Measurements from ENCODE around the gene INTS11. TPM values are rescaled to one million over a fixed set of nuclear protein-coding genes. Genes with fewer than 3 reads are reported as not detected.
A peak's percentile ranks its signal among the peaks of the same experiment; 100 is the strongest.

Gene INTS11
- total and polyA plus RNA-seq, 2 of the 13 experiments (the other 11 are each of a cell fraction or from before 2014, with no cell fraction given): 52.8 to 94.8 TPM

DNA sequence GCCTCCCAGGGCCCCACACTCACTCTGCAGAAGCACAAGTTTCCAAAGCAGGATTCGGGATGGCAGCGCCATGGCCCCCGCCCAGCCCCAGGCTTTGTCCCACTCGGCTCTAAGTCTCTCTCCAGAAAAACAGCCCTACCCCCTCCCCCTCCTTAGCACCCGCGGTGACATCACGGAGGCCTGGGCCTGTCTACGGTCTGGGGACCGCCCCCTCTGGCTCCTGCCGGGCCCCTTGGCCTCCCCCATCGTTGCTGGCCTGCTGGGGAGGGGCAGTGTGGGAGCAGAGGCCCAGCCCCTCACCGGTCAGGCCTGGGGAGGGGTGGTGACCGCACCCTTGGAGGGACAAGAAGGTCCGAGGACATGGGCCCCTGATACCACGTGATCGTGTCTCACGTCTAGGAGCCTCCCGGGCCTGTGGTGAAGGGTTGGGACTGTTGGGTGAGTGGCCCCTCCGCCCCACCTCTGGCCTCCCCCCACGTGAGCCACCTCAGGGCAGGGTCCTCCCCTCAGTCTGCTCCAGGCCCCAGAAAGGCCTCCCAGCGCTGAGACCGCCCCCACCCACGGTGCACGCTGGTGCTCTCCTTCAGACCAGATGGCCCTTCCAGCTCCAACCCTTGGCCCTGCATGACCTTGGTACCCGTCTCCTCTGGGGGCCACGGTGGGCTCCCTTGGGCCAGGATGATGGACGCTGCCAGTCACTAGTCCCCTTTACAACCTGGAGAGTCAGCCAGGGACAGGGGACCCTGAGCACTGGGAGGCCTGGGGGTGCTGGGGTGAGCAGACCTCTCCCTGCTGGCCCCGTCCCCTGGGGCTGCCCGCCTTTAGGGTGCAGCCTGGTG, 34.2 kb upstream of the INTS11 start, which contains the start of gene MXRA8 (continued):
- TF ChIP-seq HDAC1 (CRISPR knock-in tag; IDR thresholded peaks at IDR 0.05) (peak; percentile 70), PAF1 (CRISPR knock-in tag; IDR thresholded peaks at IDR 0.05) (no peak), ZNF740 (CRISPR knock-in tag; IDR thresholded peaks at IDR 0.05) (peak; percentile 59; the same call in 1 of the 2 replicates), NCOA2 (CRISPR knock-in tag; IDR thresholded peaks at IDR 0.05) (peak; percentile 10; the same call in 1 of the 2 replicates), DRAP1 (CRISPR knock-in tag; IDR thresholded peaks at IDR 0.05) (peak; percentile 60), NR0B2 (CRISPR knock-in tag; IDR thresholded peaks at IDR 0.05) (peak; percentile 84), NR2F2 (IDR thresholded peaks at IDR 0.05; ENCODE audit: borderline replicate concordance, low read depth) (peak; percentile 22; the same call in 1 of the 2 replicates), PCBP1 (IDR thresholded peaks at IDR 0.05; ENCODE audit: borderline replicate concordance, low read depth, low read length) (0 out of 2 replicates have a peak, but pooled peaks have one; percentile 40), ZBTB42 (CRISPR knock-in tag; IDR thresholded peaks at IDR 0.05) (0 out of 2 replicates have a peak, but pooled peaks have one; percentile 53), SRY (CRISPR knock-in tag; IDR thresholded peaks at IDR 0.05) (0 out of 2 replicates have a peak, but pooled peaks have one; percentile 14), AKNA (CRISPR knock-in tag; IDR thresholded peaks at IDR 0.05; ENCODE audit: borderline replicate concordance) (no peak), ZNF7 (CRISPR knock-in tag; IDR thresholded peaks at IDR 0.05) (no peak), ZNF652 (CRISPR knock-in tag; IDR thresholded peaks at IDR 0.05; ENCODE audit: borderline replicate concordance, low read depth) (no peak), KDM5B (CRISPR knock-in tag; IDR thresholded peaks at IDR 0.05; ENCODE audit: borderline replicate concordance) (0 out of 2 replicates have a peak, but pooled peaks have one; percentile 12)
- TF ChIP-seq, protein P1, sequence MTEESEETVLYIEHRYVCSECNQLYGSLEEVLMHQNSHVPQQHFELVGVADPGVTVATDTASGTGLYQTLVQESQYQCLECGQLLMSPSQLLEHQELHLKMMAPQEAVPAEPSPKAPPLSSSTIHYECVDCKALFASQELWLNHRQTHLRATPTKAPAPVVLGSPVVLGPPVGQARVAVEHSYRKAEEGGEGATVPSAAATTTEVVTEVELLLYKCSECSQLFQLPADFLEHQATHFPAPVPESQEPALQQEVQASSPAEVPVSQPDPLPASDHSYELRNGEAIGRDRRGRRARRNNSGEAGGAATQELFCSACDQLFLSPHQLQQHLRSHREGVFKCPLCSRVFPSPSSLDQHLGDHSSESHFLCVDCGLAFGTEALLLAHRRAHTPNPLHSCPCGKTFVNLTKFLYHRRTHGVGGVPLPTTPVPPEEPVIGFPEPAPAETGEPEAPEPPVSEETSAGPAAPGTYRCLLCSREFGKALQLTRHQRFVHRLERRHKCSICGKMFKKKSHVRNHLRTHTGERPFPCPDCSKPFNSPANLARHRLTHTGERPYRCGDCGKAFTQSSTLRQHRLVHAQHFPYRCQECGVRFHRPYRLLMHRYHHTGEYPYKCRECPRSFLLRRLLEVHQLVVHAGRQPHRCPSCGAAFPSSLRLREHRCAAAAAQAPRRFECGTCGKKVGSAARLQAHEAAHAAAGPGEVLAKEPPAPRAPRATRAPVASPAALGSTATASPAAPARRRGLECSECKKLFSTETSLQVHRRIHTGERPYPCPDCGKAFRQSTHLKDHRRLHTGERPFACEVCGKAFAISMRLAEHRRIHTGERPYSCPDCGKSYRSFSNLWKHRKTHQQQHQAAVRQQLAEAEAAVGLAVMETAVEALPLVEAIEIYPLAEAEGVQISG (CRISPR knock-in tag; IDR thresholded peaks at IDR 0.05): peak; percentile 61; the same call in 1 of the 2 replicates
- TF ChIP-seq, protein P2, sequence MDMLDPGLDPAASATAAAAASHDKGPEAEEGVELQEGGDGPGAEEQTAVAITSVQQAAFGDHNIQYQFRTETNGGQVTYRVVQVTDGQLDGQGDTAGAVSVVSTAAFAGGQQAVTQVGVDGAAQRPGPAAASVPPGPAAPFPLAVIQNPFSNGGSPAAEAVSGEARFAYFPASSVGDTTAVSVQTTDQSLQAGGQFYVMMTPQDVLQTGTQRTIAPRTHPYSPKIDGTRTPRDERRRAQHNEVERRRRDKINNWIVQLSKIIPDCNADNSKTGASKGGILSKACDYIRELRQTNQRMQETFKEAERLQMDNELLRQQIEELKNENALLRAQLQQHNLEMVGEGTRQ (IDR thresholded peaks at IDR 0.05; ENCODE audit: low read depth, low read length): peak; percentile 72
- TF ChIP-seq, protein P2 (CRISPR knock-in tag; IDR thresholded peaks at IDR 0.05; ENCODE audit: borderline replicate concordance): peak; percentile 75; the same call in 1 of the 2 replicates
